Thyroid gland (tissue), 4 donors: ENCODE measurements around the gene ZNF524. TPM values are rescaled to one million over a fixed set of nuclear protein-coding genes. Genes with fewer than 3 reads are reported as not detected.

Experiments
- DNase-seq, 2 donors: peaks; one replicate each; pipeline ENCODE4 v3.0.0-alpha.2; 2019
- H3K27ac ChIP-seq, 3 donors: fragments of 200-600 bp; sonication (generic); 1 replicate in 2 of 3; 2 replicates in 1 of 3; pipeline ENCODE4 v1.5.1; 2016 to 2019; ENCODE audit warnings: mild to moderate bottlenecking in 1 of 3, moderate library complexity in 1 of 3
- H3K27me3 ChIP-seq: fragments of 200-600 bp; sonication (generic); one replicate; pipeline ENCODE4 v1.5.1; 2019
- H3K36me3 ChIP-seq, 2 donors: fragments of 200-600 bp; sonication (generic); one replicate each; pipeline ENCODE4 v1.5.1; 2016 to 2019
- H3K4me1 ChIP-seq, 2 donors: fragments of 200-600 bp; sonication (generic); one replicate each; pipeline ENCODE4 v1.5.1; 2017 to 2019
- H3K4me3 ChIP-seq, 3 donors: fragments of 200-600 bp; sonication (generic); replicated peaks in 1 of 3; 1 replicate in 2 of 3; 2 replicates in 1 of 3; pipeline ENCODE4 v1.5.1; 2016; ENCODE audit warnings: mild to moderate bottlenecking in 1 of 3
- H3K9me3 ChIP-seq: fragments of 200-600 bp; sonication (generic); one replicate; pipeline ENCODE4 v1.5.1; 2017
- CTCF ChIP-seq, 6 experiments: fragments of 200-600 bp in 3 of 6; fragments of 450-650 bp in 3 of 6; sonication (generic) in 3 of 6; IDR thresholded peaks; one replicate each; pipeline ENCODE4 v1.5.1; 2016 to 2019; ENCODE audit warnings: antibody characterized with exemption in 6 of 6, mild to moderate bottlenecking in 2 of 6, inconsistent platforms in 1 of 6, moderate library complexity in 1 of 6
- POLR2A ChIP-seq, 2 donors: fragments of 450-650 bp; IDR thresholded peaks; one replicate each; pipeline ENCODE4 v1.6.1; 2017; ENCODE audit warnings: antibody characterized with exemption in 2 of 2, mild to moderate bottlenecking in 2 of 2, moderate library complexity in 1 of 2
- WGBS, 2 donors: methylation state at CpG; one replicate each; pipeline ENCODE4 v1.1.5; 2017; 5-methylcytosine and 5-hydroxymethylcytosine counted together
- intact Hi-C: fragments of 100-400 bp; cut with DNase I; formaldehyde crosslinking; loops from one replicate; pipeline ENCODE4 v1.15.1; 2023
- total RNA-seq, 4 donors: library from RNA; depleted of rRNA; stranded (reverse); fragments of >200 nt; gene quantifications; one replicate each; pipeline ENCODE4 v1.2.3, GENCODE V29; 2016

ZNF524 gene
- total RNA-seq, 4 donors from 2014 or later: 13.0 to 34.2 (median 28.9) TPM

GRCh38 chr19:55624109-55625003 lies 24.3 kb downstream of the ZNF524 start, which contains the start of gene ZNF784:
TSS of gene ZNF784 (minus strand) at chr19:55624566. CDS start at chr19:55624561, 5 bp downstream.
- peaks cover 0 to 5% of the 10 kb centered on the region in 2 donors for H3K4me1 ChIP-seq
- WGBS, 2 donors: 0 to 2% methylated on average over 39 to 43 of the region's 56 CpGs
- intact Hi-C loops: loop anchor here (10.0 kb wide), 1 partner anchor 480 kb away; the partner anchor contains the start of gene TNNT1
- H3K36me3 ChIP-seq: no peaks in the 10 kb centered on the region
- H3K9me3 ChIP-seq: no peaks in the 10 kb centered on the region
- H3K27me3 ChIP-seq: no peaks in the 10 kb centered on the region
- no peak for TF ChIP-seq CTCF (IDR thresholded peaks at IDR 0.05)
- peak in 1 of 2 donors; percentile 72 for TF ChIP-seq POLR2A (IDR thresholded peaks at IDR 0.05)
- peak; percentile 89 to 92 for DNase-seq
- H3K4me3 ChIP-seq: peak within 1 kb of the TSS in 1 of 3 donors; percentile 38
- H3K27ac ChIP-seq: peak within 1 kb of the TSS; percentile 93 to 98 (median 97)

- H3K9me3 ChIP-seq: no peaks in the 10 kb centered on the region
- peaks cover 0 to 5% of the 10 kb centered on the region in 2 donors for H3K4me1 ChIP-seq
- TF ChIP-seq POLR2A (IDR thresholded peaks at IDR 0.05) (no peak), CTCF (IDR thresholded peaks at IDR 0.05) (no peak)
- H3K4me3 ChIP-seq: peak overlapping the region in 1 of 3 donors; percentile 38
- 45 to 52% methylated on average over 11 of the region's 11 CpGs for WGBS, 2 donors
- no peaks in the 10 kb centered on the region for H3K36me3 ChIP-seq
- H3K27ac ChIP-seq: no peak overlapping the region
- intact Hi-C loops: loop anchor here (10.0 kb wide), 1 partner anchor 480 kb away; the partner anchor contains the start of gene TNNT1
- no peaks in the 10 kb centered on the region for H3K27me3 ChIP-seq
- no peak for DNase-seq
Measured at GRCh38 chr19:55625004-55625326, 24.9 kb downstream of the ZNF524 start.

GRCh38 chr19:55626350-55626749 lies 26.3 kb downstream of the ZNF524 start:
- H3K4me1 ChIP-seq: peaks cover 0 to 5% of the 10 kb centered on the region in 2 donors
- no peak for TF ChIP-seq POLR2A (IDR thresholded peaks at IDR 0.05)
- no peak for TF ChIP-seq CTCF (IDR thresholded peaks at IDR 0.05)
- intact Hi-C loops: loop anchor here (10.0 kb wide), 1 partner anchor 482 kb away; the partner anchor contains the start of gene TNNT1
- H3K36me3 ChIP-seq: no peaks in the 10 kb centered on the region
- 87 to 91% methylated on average over 11 of the region's 11 CpGs for WGBS, 2 donors
- no peaks in the 10 kb centered on the region for H3K9me3 ChIP-seq
- no peaks in the 10 kb centered on the region for H3K27me3 ChIP-seq
- no peak overlapping the region for H3K27ac ChIP-seq
- H3K4me3 ChIP-seq: no peak overlapping the region
- DNase-seq: no peak

GRCh38 chr19:55632463-55632834 lies 32.4 kb downstream of the ZNF524 start:
- intact Hi-C loops: loop anchor here (5.0 kb wide), 2 partner anchors 115 to 160 kb away; no protein-coding TSS in a partner anchor
- 22 to 27% methylated on average over 3 of the region's 3 CpGs for WGBS, 2 donors

More at GRCh38 chr19:55632463-55632834, 32.4 kb downstream of the ZNF524 start:
- no peaks in the 10 kb centered on the region for H3K9me3 ChIP-seq
- no peak overlapping the region for H3K4me3 ChIP-seq
- no peaks in the 10 kb centered on the region for H3K36me3 ChIP-seq
- DNase-seq: peak; percentile 89 to 91
- H3K4me1 ChIP-seq: peaks cover 15 to 19% of the 10 kb centered on the region in 2 donors
- H3K27ac ChIP-seq: no peak overlapping the region
- H3K27me3 ChIP-seq: no peaks in the 10 kb centered on the region
- TF ChIP-seq POLR2A (IDR thresholded peaks at IDR 0.05) (no peak), CTCF (IDR thresholded peaks at IDR 0.05) (peak; percentile 43 to 92 (median 85))
